Left lung (tissue), 10 donors: ENCODE measurements around the gene FLYWCH2. TPM values are rescaled to one million over a fixed set of nuclear protein-coding genes. Genes with fewer than 3 reads are reported as not detected.

Experiments used
- ATAC-seq: fragments of 200-7000 bp; cut with Tn5 transposase; one replicate; pipeline ENCODE4 v1.9.1; 2020; ENCODE audit warnings: moderate library complexity
- DNase-seq, 4 donors: peaks; one replicate each; pipeline ENCODE4 v3.0.0-alpha.2; 2013 to 2020
- H3K27ac ChIP-seq, 2 donors: fragments of 200-600 bp; sonication (generic) in 1 of 2; one replicate each; pipeline versions ENCODE4 v1.5.0 to v1.8.0; 2020 to 2021
- H3K27me3 ChIP-seq, 2 donors: fragments of 200-600 bp; sonication (generic) in 1 of 2; one replicate each; pipeline versions ENCODE4 v1.5.0 to v1.8.0; 2020 to 2021
- H3K36me3 ChIP-seq, 2 donors: fragments of 200-600 bp; sonication (generic) in 1 of 2; one replicate each; pipeline versions ENCODE4 v1.5.0 to v1.8.0; 2020 to 2021
- H3K4me1 ChIP-seq, 2 donors: fragments of 200-600 bp; one replicate each; pipeline ENCODE4 v1.8.0; 2021
- H3K4me3 ChIP-seq, 2 donors: fragments of 200-600 bp; sonication (generic) in 1 of 2; one replicate each; pipeline versions ENCODE4 v1.5.0 to v1.8.0; 2020 to 2021; ENCODE audit warnings: mild to moderate bottlenecking in 1 of 2
- H3K9me3 ChIP-seq, 2 donors: fragments of 200-600 bp; sonication (generic) in 1 of 2; one replicate each; pipeline versions ENCODE4 v1.5.0 to v1.8.0; 2020 to 2021
- intact Hi-C, 2 donors: fragments of 100-400 bp; cut with DNase I; formaldehyde crosslinking; loops; one replicate each; pipeline versions ENCODE4 v1.11.2 to v1.14.2; 2022
- polyA plus RNA-seq, 6 donors: library from polyadenylated mRNA; unstranded; fragments of 120-200 nt; gene quantifications; one replicate each; pipeline ENCODE4 v1.2.1, GENCODE V29; 2013; ENCODE audit not compliant: insufficient read length in 6 of 6
- total RNA-seq, 2 donors: library from RNA; stranded (reverse); fragmentation: NEBNext Ultra II Directional; extraction: Animal tissue kit (Norgen Biotek cat#: 25700); gene quantifications; one replicate each; pipeline ENCODE4 v1.2.1, GENCODE V29; 2021
- TF ChIP-seq, protein P1 (sequence below), 2 donors: fragments of 200-600 bp; sonication (generic) in 1 of 2; IDR thresholded peaks; one replicate each; pipeline versions ENCODE4 v1.5.0 to v1.8.0; 2021; ENCODE audit warnings: antibody characterized with exemption in 2 of 2
- donor health status: DM: no; HTN: yes; CAD: no.
- donor health status: DM: no; HTN: no; CAD: no.

The FLYWCH2 gene
- total and polyA plus RNA-seq, 8 donors, result 15.6 to 24.5 (median 20.9) TPM

DNA sequence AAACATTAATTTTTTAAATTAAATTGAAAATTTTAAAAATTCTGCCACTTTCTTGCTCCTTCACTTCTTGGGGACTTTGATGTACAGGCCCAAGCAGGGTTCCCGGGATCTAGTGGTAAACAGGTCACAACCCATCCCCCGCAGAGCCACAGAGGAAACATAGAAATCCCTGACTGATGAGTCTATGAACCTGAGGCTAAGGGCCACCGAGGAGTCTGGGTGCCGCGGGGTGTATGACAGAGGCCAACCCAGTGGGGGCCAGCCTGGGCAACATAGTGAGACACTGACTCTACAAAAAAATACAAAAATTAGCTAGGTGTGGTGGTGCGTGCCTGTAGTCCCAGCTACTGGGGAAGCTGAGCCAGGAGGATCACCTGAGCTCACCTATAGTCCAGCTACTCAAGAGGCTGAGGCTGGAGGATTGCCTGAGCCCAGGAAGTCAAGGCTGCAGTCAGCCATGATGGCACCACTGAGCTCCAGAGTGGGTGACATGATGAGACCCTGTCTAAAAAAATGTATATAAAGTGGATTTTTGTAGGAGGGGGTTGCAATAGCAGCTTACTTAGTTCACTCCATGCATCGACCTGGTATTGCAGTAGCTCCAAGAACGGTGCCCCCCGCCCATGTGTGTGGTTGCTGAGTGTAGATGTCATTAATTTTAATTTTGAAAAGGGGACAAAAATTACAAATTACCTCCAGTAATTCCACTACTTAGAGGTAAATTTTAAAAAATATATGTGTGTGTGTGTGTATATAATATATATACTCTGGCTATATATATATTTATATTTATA is 19.5 kb downstream of the FLYWCH2 start:
- TF ChIP-seq, protein P1, sequence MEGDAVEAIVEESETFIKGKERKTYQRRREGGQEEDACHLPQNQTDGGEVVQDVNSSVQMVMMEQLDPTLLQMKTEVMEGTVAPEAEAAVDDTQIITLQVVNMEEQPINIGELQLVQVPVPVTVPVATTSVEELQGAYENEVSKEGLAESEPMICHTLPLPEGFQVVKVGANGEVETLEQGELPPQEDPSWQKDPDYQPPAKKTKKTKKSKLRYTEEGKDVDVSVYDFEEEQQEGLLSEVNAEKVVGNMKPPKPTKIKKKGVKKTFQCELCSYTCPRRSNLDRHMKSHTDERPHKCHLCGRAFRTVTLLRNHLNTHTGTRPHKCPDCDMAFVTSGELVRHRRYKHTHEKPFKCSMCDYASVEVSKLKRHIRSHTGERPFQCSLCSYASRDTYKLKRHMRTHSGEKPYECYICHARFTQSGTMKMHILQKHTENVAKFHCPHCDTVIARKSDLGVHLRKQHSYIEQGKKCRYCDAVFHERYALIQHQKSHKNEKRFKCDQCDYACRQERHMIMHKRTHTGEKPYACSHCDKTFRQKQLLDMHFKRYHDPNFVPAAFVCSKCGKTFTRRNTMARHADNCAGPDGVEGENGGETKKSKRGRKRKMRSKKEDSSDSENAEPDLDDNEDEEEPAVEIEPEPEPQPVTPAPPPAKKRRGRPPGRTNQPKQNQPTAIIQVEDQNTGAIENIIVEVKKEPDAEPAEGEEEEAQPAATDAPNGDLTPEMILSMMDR (IDR thresholded peaks at IDR 0.05), result no peak
- H3K4me1 ChIP-seq, result peaks cover 5 to 18% of the 10 kb centered on the region in 2 donors
- no peak overlapping the region for H3K27ac ChIP-seq
- intact Hi-C loops, result no loop called here
- DNase-seq, result no peak
- H3K36me3 ChIP-seq, result peaks cover 0 to 23% of the 10 kb centered on the region in 2 donors
- no peaks in the 10 kb centered on the region for H3K9me3 ChIP-seq
- no peaks in the 10 kb centered on the region for H3K27me3 ChIP-seq
- no peak overlapping the region for H3K4me3 ChIP-seq
- ATAC-seq, result no peak

DNA sequence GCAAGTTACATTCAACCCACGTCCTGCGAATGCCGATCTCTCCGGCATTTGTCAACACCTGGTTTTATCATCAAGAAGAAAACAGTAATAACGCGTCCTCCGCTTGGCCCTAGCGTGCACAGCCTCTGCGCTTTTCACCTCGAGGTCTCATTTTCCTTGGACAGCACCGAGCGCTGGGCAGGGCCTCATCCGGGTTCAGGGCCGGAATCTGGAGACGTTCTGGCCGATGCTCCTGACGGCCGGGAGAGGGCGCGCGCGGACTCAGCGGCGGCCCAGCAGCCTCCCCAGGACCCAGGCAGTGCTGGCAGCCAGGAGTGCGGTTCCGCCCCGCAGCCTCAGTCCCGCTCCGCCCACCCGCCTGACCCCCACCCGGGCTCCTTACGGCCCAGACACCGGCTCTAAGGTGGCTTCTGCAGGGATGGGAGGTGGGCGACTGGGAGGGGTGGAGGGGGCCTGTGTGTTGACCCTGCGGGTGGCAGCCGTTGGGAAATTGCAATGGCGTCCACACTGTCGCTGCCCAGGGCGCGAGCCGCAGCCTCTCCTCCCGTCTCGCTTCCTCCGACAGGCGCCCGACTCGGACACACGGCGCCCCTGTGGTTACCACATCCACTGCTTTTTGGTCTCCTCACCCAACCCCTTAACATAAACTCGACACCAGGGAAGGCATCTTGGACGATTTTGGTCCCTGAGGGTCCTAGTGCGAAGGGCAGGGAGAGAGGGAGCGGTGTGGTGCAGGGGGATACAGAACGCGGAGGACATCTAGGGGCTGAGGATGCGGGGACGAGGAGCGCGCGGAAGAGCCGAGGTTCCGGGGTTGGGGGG is 21.3 kb downstream of the FLYWCH2 start:
- peak; percentile 80 to 97 (median 90) for DNase-seq
- Histone ChIP-seq H3K4me1 (peaks cover 5 to 19% of the 10 kb centered on the region in 2 donors), H3K27ac (peak overlapping the region; percentile 89 to 94), H3K9me3 (no peaks in the 10 kb centered on the region), H3K4me3 (peak overlapping the region; percentile 71 to 73), H3K36me3 (peaks cover 0 to 8% of the 10 kb centered on the region in 2 donors), H3K27me3 (no peaks in the 10 kb centered on the region)
- peak; percentile 74 for ATAC-seq
- intact Hi-C loops, result no loop called here
- TF ChIP-seq, protein P1 (IDR thresholded peaks at IDR 0.05), result peak; percentile 88 to 96

DNA sequence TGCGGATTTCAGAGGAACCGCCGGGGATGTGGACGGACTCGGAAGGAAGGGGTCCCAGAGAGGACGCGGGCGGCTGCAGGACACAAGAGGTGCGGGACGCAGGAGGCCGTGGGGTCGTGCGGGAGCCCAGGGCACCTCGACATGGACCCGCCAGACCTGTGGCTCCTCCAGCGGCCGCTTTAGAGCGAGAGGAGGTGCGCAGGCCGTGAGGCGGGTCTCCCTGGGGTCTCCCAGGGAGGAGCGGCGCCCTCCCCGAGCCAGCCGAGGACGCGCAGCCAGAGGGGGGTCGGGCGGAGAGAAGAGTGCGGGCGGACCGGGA is 21.9 kb downstream of the FLYWCH2 start:
- TF ChIP-seq, protein P1 (IDR thresholded peaks at IDR 0.05), result no peak
- DNase-seq (peak in 2 of 4 donors; percentile 22 to 50), ATAC-seq (no peak)
- H3K9me3 ChIP-seq, result no peaks in the 10 kb centered on the region
- peak overlapping the region; percentile 71 to 73 for H3K4me3 ChIP-seq
- H3K27ac ChIP-seq, result peak overlapping the region; percentile 89 to 94
- intact Hi-C loops, result no loop called here
- H3K36me3 ChIP-seq, result peaks cover 0 to 4% of the 10 kb centered on the region in 2 donors
- H3K27me3 ChIP-seq, result no peaks in the 10 kb centered on the region
- peaks cover 5 to 19% of the 10 kb centered on the region in 2 donors for H3K4me1 ChIP-seq

DNA sequence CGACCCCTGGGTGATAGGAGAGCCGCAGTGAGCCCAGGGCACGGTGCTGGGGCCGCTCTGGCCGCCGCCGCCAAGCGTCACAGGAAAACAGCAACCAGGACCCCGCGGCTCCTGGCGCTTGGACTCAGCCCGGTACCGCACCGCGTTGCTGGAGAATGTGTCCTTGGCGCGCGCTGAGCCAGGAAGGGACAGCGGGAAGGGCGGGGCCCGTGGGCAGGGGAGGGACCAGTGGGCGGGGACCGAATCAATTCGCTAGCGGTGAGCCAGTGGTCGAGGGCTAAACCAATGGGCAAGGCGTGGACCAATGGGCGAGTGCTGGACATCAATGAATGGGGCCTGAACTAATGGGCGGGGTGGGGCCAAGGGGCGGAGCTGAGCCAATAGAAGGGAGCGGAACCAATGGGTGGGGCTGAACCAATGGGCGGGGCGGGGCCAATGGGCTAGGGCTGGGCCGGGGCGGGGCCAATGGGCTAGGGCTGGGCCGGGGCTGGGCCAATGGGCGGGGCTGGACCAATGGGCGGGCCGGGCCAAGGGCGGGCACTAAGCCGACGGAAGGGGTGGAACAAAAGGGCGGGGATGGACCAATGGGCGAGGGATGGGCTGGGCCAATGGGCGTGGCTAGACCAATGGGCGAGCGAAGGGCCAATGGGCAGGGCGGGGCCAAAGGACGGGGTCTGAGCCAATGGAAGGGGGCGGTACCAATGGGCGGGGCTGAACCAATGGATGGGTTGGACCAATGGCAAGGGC is 22.4 kb downstream of the FLYWCH2 start:
- peak overlapping the region; percentile 71 to 73 for H3K4me3 ChIP-seq
- no peaks in the 10 kb centered on the region for H3K9me3 ChIP-seq
- no peaks in the 10 kb centered on the region for H3K27me3 ChIP-seq
- peak overlapping the region; percentile 89 to 94 for H3K27ac ChIP-seq
- DNase-seq (peak; percentile 77 to 100 (median 96)), ATAC-seq (peak; percentile 87)
- intact Hi-C loops, result no loop called here
- TF ChIP-seq, protein P1 (IDR thresholded peaks at IDR 0.05), result no peak
- H3K36me3 ChIP-seq, result no peaks in the 10 kb centered on the region
- peaks cover 5 to 19% of the 10 kb centered on the region in 2 donors for H3K4me1 ChIP-seq
